Measurements from ENCODE around the gene CCL18. TPM values are rescaled to one million over a fixed set of nuclear protein-coding genes. Genes with fewer than 3 reads are reported as not detected.

The CCL18 gene
- polyA plus RNA-seq, 1 of the 3 experiments (the other 2 are of a cell fraction): not detected

- Histone ChIP-seq H3K4me3 (ENCODE audit: low read depth in 2 of 2, low read length in 1 of 2) (no peak overlapping the region), H3K4me2 (no peak overlapping the region), H2AFZ (ENCODE audit: low read depth) (no peak overlapping the region), H3K9ac (no peak overlapping the region), H3K79me2 (ENCODE audit: insufficient read depth) (no peaks in the 10 kb centered on the region), H3K27ac (ENCODE audit: low read depth in 2 of 2, low read length in 1 of 2) (no peak overlapping the region), H3K9me2 (no peaks in the 10 kb centered on the region), H3K36me3 (replicated peaks in 1 of 2; ENCODE audit: control insufficient read depth in 1 of 2, insufficient read depth in 2 of 2, low read length in 1 of 2) (no peaks in the 10 kb centered on the region), H3K9me3 (no peaks in the 10 kb centered on the region), H4K20me1 (ENCODE audit: insufficient read depth) (no peaks in the 10 kb centered on the region), H3K27me3 (ENCODE audit: insufficient read depth) (no peaks in the 10 kb centered on the region), H3F3A (replicated peaks; ENCODE audit: insufficient read depth) (no peaks in the 10 kb centered on the region), H3K4me1 (ENCODE audit: control insufficient read depth in 1 of 2, insufficient read depth in 2 of 2, low read depth in 1 of 2, low read length in 1 of 2) (no peaks in the 10 kb centered on the region)
- ChIA-PET POLR2A (no interaction called here), CTCF (no interaction called here)
- 0% methylated on average over 2 of the region's 2 CpGs for WGBS (ENCODE audit: low lambda C conversion rate)
- no peak for DNase-seq
- TF ChIP-seq USF1 (IDR thresholded peaks at IDR 0.05; ENCODE audit: borderline replicate concordance, low read depth): no peak
- no peak for TF ChIP-seq JUND (IDR thresholded peaks at IDR 0.05)
- TF ChIP-seq GATA2 (CRISPR knock-in tag; IDR thresholded peaks at IDR 0.05): no peak
- no peak for TF ChIP-seq SMC3 (IDR thresholded peaks at IDR 0.05; ENCODE audit: low read depth, low read length)
- no peak for TF ChIP-seq PBX3 (IDR thresholded peaks at IDR 0.05)
- no peak for TF ChIP-seq EZH2phosphoT487 (IDR thresholded peaks at IDR 0.05; ENCODE audit: borderline replicate concordance, low read depth)
Observed at GRCh38 chr17:36048066-36048465, 16.0 kb upstream of the CCL18 start.

GRCh38 chr17:36049643-36050042 lies 14.4 kb upstream of the CCL18 start:
- TF ChIP-seq TEAD4 (IDR thresholded peaks at IDR 0.05; ENCODE audit: borderline replicate concordance, insufficient read depth) (no peak), SIN3A (IDR thresholded peaks at IDR 0.05; ENCODE audit: borderline replicate concordance, low read depth, low read length) (no peak), ZBTB33 (IDR thresholded peaks at IDR 0.05; ENCODE audit: borderline replicate concordance, low read depth) (no peak), JUND (IDR thresholded peaks at IDR 0.05) (no peak), MEF2A (IDR thresholded peaks at IDR 0.05; ENCODE audit: borderline replicate concordance, low read depth) (no peak), MAX (IDR thresholded peaks at IDR 0.05; ENCODE audit: low read depth) (no peak), RXRA (IDR thresholded peaks at IDR 0.05; ENCODE audit: borderline replicate concordance, low read depth) (no peak), RAD21 (IDR thresholded peaks at IDR 0.05; ENCODE audit: low read length) (no peak), YY1 (IDR thresholded peaks at IDR 0.05; ENCODE audit: low read depth) (no peak), SMC3 (IDR thresholded peaks at IDR 0.05; ENCODE audit: low read depth, low read length) (no peak)
- no peaks in the 10 kb centered on the region for H3K9me2 ChIP-seq
- no peaks in the 10 kb centered on the region for H3F3A ChIP-seq (replicated peaks; ENCODE audit: insufficient read depth)
- H3K4me2 ChIP-seq: no peak overlapping the region
- ChIA-PET POLR2A (no interaction called here), CTCF (no interaction called here)
- no peak overlapping the region for H2AFZ ChIP-seq (ENCODE audit: low read depth)
- 41% methylated on average over 2 of the region's 2 CpGs for WGBS (ENCODE audit: low lambda C conversion rate)
- DNase-seq: no peak
- no peaks in the 10 kb centered on the region for H4K20me1 ChIP-seq (ENCODE audit: insufficient read depth)
- H3K36me3 ChIP-seq (replicated peaks in 1 of 2; ENCODE audit: control insufficient read depth in 1 of 2, insufficient read depth in 2 of 2, low read length in 1 of 2): no peaks in the 10 kb centered on the region
- no peaks in the 10 kb centered on the region for H3K79me2 ChIP-seq (ENCODE audit: insufficient read depth)
- H3K4me1 ChIP-seq (ENCODE audit: control insufficient read depth in 1 of 2, insufficient read depth in 2 of 2, low read depth in 1 of 2, low read length in 1 of 2): no peaks in the 10 kb centered on the region
- H3K9me3 ChIP-seq: no peaks in the 10 kb centered on the region
- H3K27me3 ChIP-seq (ENCODE audit: insufficient read depth): no peaks in the 10 kb centered on the region
- H3K4me3 ChIP-seq (ENCODE audit: low read depth in 2 of 2, low read length in 1 of 2): no peak overlapping the region
- no peak overlapping the region for H3K9ac ChIP-seq
- no peak overlapping the region for H3K27ac ChIP-seq (ENCODE audit: low read depth in 2 of 2, low read length in 1 of 2)
